ENCODE measurements around the gene KAZN. TPM values are rescaled to one million over a fixed set of nuclear protein-coding genes. Genes with fewer than 3 reads are reported as not detected.
A peak's percentile ranks its signal among the peaks of the same experiment; 100 is the strongest.

KAZN gene
- total and polyA plus RNA-seq, 2 experiments from 2014 or later, result 7.9 to 15.6 TPM

DNA sequence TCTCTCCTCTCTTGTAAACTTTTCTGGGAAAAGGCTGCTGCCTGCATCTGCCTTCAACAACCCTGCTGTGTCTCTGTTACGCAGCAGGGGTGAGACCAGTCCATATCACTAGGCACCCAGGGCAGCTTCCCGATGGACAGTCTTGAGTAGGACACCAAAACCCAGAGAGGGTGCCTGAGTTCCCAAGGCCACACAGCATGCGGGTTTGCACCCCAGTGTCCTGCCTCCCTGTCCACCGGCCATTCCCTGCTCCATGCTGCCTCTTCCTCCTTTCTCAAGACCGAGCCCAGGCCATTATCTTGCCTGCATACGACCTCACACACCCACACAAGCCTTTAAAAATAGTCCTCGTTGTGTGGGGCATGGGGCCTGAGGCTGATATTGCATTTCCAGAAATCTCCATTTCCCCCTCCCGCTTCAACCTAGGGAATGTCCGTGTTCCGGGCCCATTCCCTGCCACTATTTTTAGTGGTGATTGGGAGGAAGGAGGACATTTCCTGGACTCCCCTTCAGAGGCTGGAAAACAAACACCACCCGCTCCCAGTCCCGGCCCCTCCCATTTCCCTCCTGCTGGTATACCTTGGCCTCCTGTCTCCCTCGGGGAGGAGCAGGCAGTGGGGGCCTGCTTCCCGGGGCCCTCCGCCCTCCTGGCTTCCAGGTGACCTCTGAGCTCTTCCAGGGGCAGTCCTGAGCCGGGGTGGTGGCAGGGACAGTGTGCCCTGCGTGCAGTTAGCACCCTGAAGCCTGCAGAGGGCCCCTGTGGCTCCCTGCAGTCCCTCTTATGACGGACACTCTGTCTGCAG, 422.7 kb downstream of the KAZN start:
- H4K20me1 ChIP-seq (ENCODE audit: insufficient read depth, poor library complexity, severe bottlenecking), result no peaks in the 10 kb centered on the region
- peaks cover 10% of the 10 kb centered on the region for H3K4me1 ChIP-seq (ENCODE audit: insufficient read depth)
- TF ChIP-seq EZH2 (IDR thresholded peaks at IDR 0.05; ENCODE audit: borderline replicate concordance), result no peak
- TF ChIP-seq EZH2phosphoT487 (IDR thresholded peaks at IDR 0.05; ENCODE audit: low read depth, severe bottlenecking, unreplicated experiment), result no peak
- TF ChIP-seq, protein P1, sequence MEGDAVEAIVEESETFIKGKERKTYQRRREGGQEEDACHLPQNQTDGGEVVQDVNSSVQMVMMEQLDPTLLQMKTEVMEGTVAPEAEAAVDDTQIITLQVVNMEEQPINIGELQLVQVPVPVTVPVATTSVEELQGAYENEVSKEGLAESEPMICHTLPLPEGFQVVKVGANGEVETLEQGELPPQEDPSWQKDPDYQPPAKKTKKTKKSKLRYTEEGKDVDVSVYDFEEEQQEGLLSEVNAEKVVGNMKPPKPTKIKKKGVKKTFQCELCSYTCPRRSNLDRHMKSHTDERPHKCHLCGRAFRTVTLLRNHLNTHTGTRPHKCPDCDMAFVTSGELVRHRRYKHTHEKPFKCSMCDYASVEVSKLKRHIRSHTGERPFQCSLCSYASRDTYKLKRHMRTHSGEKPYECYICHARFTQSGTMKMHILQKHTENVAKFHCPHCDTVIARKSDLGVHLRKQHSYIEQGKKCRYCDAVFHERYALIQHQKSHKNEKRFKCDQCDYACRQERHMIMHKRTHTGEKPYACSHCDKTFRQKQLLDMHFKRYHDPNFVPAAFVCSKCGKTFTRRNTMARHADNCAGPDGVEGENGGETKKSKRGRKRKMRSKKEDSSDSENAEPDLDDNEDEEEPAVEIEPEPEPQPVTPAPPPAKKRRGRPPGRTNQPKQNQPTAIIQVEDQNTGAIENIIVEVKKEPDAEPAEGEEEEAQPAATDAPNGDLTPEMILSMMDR (IDR thresholded peaks at IDR 0.05; ENCODE audit: poor library complexity), result no peak
- no peaks in the 10 kb centered on the region for H3K36me3 ChIP-seq (replicated peaks; ENCODE audit: insufficient read depth, low read depth)
- H3K9me2 ChIP-seq (replicated peaks; ENCODE audit: insufficient read depth), result no peaks in the 10 kb centered on the region
- H3K79me2 ChIP-seq, result no peaks in the 10 kb centered on the region
- H2AFZ ChIP-seq, result no peak overlapping the region
- no peaks in the 10 kb centered on the region for H3K9me3 ChIP-seq (ENCODE audit: low read depth)
- peak; percentile 31 for DNase-seq (ENCODE audit: low spot score)
- no peak overlapping the region for H3K4me3 ChIP-seq
- H3K4me2 ChIP-seq, result peak overlapping the region; percentile 15
- 67% methylated on average over 18 of the region's 18 CpGs for WGBS (ENCODE audit: low lambda C conversion rate, missing lambda C conversion rate)
- H3K27me3 ChIP-seq, result no peaks in the 10 kb centered on the region
- H3K27ac ChIP-seq, result peak overlapping the region; percentile 19

DNA sequence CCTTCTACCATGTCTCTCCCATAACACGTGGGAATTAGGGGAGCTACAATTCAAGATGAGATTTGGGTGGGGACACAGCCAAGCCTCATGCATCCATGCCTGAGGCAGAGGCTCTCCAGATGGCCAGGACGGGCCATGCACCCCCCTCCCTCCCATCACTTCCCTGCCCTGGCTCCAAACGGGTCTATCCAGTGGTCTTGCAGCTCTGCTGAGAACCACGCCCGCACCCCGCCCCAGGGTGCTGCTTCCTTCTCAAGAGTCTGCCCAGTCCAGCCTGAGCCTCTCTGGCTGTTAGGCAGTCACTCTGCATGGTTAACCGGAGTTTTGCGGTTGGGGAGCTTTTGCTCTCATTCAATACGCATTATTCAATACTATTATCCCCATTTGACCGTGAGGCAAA, 423.6 kb downstream of the KAZN start:
- H3K79me2 ChIP-seq, result no peaks in the 10 kb centered on the region
- H4K20me1 ChIP-seq (ENCODE audit: insufficient read depth, poor library complexity, severe bottlenecking), result no peaks in the 10 kb centered on the region
- no peaks in the 10 kb centered on the region for H3K9me3 ChIP-seq (ENCODE audit: low read depth)
- no peak overlapping the region for H3K27ac ChIP-seq
- H3K27me3 ChIP-seq, result no peaks in the 10 kb centered on the region
- no peaks in the 10 kb centered on the region for H3K36me3 ChIP-seq (replicated peaks; ENCODE audit: insufficient read depth, low read depth)
- WGBS (ENCODE audit: low lambda C conversion rate, missing lambda C conversion rate), result 90% methylated on average over 10 of the region's 10 CpGs
- TF ChIP-seq, protein P1 (IDR thresholded peaks at IDR 0.05; ENCODE audit: poor library complexity), result no peak
- no peak for TF ChIP-seq EZH2 (IDR thresholded peaks at IDR 0.05; ENCODE audit: borderline replicate concordance)
- no peak for TF ChIP-seq EZH2phosphoT487 (IDR thresholded peaks at IDR 0.05; ENCODE audit: low read depth, severe bottlenecking, unreplicated experiment)
- H3K4me2 ChIP-seq, result no peak overlapping the region
- H2AFZ ChIP-seq, result no peak overlapping the region
- H3K4me3 ChIP-seq, result no peak overlapping the region
- H3K9me2 ChIP-seq (replicated peaks; ENCODE audit: insufficient read depth), result no peaks in the 10 kb centered on the region
- no peak for DNase-seq (ENCODE audit: low spot score)
- peaks cover 10% of the 10 kb centered on the region for H3K4me1 ChIP-seq (ENCODE audit: insufficient read depth)

DNA sequence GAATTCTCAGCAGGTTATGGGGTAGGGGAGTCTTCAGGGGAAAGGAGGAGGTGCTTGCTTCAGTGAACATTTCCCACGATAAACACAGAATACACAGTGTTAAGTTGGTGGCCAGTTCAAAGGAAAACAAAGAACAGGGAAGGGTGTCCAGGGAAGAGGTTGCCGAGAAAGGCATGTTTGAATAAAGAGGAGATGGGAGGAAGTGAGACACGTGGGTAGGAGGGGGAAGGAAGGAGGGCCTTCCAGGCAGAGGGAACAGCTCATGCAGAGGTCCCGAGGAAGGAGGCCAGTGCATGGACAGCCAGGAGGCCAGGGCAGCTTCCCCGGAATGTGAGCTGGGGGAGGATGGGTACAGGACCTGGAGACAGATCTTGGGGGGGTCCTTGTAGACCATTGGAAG, 424.7 kb downstream of the KAZN start:
- no peaks in the 10 kb centered on the region for H3K9me2 ChIP-seq (replicated peaks; ENCODE audit: insufficient read depth)
- no peak overlapping the region for H3K4me3 ChIP-seq
- no peaks in the 10 kb centered on the region for H3K79me2 ChIP-seq
- peaks cover 10% of the 10 kb centered on the region for H3K4me1 ChIP-seq (ENCODE audit: insufficient read depth)
- H3K36me3 ChIP-seq (replicated peaks; ENCODE audit: insufficient read depth, low read depth), result no peaks in the 10 kb centered on the region
- DNase-seq (ENCODE audit: low spot score), result no peak
- no peak overlapping the region for H3K4me2 ChIP-seq
- 58% methylated on average over 5 of the region's 5 CpGs for WGBS (ENCODE audit: low lambda C conversion rate, missing lambda C conversion rate)
- H4K20me1 ChIP-seq (ENCODE audit: insufficient read depth, poor library complexity, severe bottlenecking), result no peaks in the 10 kb centered on the region
- no peaks in the 10 kb centered on the region for H3K27me3 ChIP-seq
- H3K9me3 ChIP-seq (ENCODE audit: low read depth), result no peaks in the 10 kb centered on the region
- H2AFZ ChIP-seq, result no peak overlapping the region
- TF ChIP-seq EZH2phosphoT487 (IDR thresholded peaks at IDR 0.05; ENCODE audit: low read depth, severe bottlenecking, unreplicated experiment) (no peak), EZH2 (IDR thresholded peaks at IDR 0.05; ENCODE audit: borderline replicate concordance) (no peak)
- TF ChIP-seq, protein P1 (IDR thresholded peaks at IDR 0.05; ENCODE audit: poor library complexity), result no peak
- no peak overlapping the region for H3K27ac ChIP-seq
